Measurements from ENCODE around the gene BAZ1B.
"Not testable (repeated sequence)": the region's sequence is repeated elsewhere in the genome, so short reads cannot be mapped to it uniquely, and the experiment has no call there.

Gene BAZ1B

DNA sequence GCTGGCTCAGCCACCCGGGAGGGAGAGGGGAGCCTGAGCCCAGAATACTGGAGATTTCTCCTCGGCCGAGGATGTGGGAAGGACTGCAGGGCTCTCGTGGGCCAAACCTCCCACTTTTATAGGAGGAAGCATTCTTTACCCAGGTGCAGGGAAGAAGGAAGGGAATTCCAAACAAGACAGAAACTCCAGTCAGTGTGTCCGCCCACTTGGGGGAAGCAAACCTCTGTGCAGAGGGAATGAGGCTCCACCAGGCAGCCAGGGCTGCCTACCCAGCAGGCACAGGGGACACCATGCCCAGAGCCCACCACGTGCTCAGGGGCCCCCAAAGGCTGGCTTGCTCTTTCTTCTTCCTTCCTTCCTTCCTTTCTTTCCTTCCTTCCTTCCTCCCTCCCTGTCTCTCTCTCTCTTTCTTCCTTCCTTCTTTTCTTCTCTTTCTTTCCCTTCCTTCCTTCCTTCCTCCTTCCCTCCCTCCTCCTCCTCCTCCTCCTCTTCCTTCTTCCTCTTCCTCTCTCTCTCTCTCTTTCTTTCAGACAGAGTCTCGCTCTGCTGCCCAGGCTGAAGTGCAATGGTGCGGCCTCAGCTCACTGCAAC, 103.9 kb downstream of the BAZ1B start:
- TF ChIP-seq CTCF (IDR thresholded peaks at IDR 0.05; ENCODE audit: insufficient read depth, low read depth, low read length, missing control alignments) = no peak
- DNase-seq (ENCODE audit: low read depth) = no peak
- no peak overlapping the region for H3K4me3 ChIP-seq (ENCODE audit: low read depth, low read length)

DNA sequence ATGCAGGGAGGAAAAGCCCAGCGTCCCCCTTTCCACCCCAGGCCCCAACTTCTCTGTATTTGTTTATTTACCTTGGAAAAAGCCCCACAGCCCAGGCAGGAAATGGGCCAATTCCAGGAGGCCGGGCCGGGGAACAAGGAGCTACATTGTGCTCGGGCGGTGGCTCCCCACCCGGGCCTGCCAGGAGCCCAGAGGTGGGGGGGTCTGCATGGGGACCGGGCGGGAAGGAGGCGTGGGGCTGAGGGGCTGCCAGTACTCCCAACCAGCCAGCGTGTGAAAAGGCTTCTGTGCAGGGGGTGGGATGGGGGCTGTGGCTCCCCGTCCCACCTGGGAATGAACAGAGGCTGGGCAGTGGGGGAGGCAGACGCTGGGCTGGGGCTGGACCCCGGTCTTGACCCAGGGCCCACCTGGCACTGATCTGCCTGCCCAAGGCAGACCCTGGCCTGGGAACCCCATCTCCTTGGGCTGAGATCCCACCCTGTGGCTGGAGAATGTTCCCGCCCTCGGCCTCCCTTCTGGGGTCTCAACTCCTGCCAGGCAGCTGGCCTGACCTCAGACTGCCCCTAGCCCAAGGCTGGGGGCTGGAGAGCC, 111.5 kb downstream of the BAZ1B start:
- H3K4me3 ChIP-seq (ENCODE audit: low read depth, low read length); DNase-seq (ENCODE audit: low read depth): not testable (repeated sequence)

GRCh38 chr7:73404860-73405259, 117.2 kb downstream of the BAZ1B start:
- DNase-seq (ENCODE audit: low read depth); H3K4me3 ChIP-seq (ENCODE audit: low read depth, low read length): not testable (repeated sequence)

- H3K4me3 ChIP-seq (ENCODE audit: low read depth, low read length) = peak overlapping the region; percentile 31
- peak; percentile 89 for DNase-seq (ENCODE audit: low read depth)
These were observed 122.7 kb downstream of the BAZ1B start for GRCh38 chr7:73399185-73400050.

DNA sequence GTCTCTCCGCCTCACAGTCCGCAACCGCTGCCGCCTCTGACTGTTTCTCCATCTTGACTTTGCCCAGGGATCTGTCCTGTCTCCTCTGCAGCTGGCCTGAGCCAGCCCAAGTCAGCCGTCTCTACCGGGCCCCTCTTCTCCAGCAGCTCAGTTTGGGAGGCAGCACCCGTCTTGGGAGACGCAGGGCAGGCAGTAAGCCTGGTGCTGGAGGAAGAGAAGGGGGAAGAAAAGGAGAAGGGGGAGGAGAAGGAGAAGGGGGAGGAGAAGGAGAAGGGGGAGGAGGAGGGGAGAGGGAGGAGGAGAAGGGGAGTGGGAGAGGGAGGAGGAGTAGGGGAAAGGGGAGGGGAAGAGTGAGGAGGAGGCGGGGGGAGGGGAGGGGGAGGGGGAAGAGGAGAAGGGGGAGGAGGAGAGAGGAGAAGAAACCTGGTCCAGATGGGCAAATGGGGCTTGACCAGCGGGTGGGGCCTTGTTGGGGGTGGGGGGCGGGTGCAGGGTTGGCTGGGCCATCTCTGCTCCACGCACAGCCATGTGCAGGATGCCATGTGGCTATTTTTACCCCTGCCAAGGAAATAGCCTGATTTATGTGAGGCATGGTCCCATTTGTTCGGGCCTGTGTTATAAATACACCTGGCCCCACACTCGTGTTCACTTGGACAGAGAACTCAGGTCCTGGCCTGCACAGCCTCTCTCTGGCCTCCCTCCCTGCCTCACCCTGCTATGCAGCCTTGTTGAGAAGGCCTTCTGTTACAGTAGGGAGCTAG, 124.4 kb downstream of the BAZ1B start:
- H3K4me3 ChIP-seq (ENCODE audit: low read depth, low read length) = no peak overlapping the region
- TF ChIP-seq CTCF (IDR thresholded peaks at IDR 0.05; ENCODE audit: insufficient read depth, low read depth, low read length, missing control alignments) = no peak
- no peak for DNase-seq (ENCODE audit: low read depth)

- TF ChIP-seq CTCF (IDR thresholded peaks at IDR 0.05; ENCODE audit: insufficient read depth, low read depth, low read length, missing control alignments) = no peak
- DNase-seq (ENCODE audit: low read depth) = no peak
- H3K4me3 ChIP-seq (ENCODE audit: low read depth, low read length) = no peak overlapping the region
These were observed 126.3 kb downstream of the BAZ1B start for GRCh38 chr7:73395538-73396503.

GRCh38 chr7:73394422-73394821, 127.7 kb downstream of the BAZ1B start:
- H3K4me3 ChIP-seq (ENCODE audit: low read depth, low read length) = no peak overlapping the region
- no peak for TF ChIP-seq CTCF (IDR thresholded peaks at IDR 0.05; ENCODE audit: insufficient read depth, low read depth, low read length, missing control alignments)
- no peak for DNase-seq (ENCODE audit: low read depth)
